Stimulated activated CD8-positive, alpha-beta memory T cell treated with anti-CD3 and anti-CD28 coated beads, Interleukin-12 subunit alpha, Interleukin-12 subunit beta, amount 100 ng/mL, for 24 hours (primary cell): Measurements from ENCODE around the gene LIPG.

Experiments used
- DNase-seq: peaks from one replicate; pipeline ENCODE4 v3.0.0-alpha.2; 2020; ENCODE audit errors: extremely low read depth

LIPG gene

GRCh38 chr18:49612515-49613033, 50.7 kb downstream of the LIPG start:
- DNase-seq, result no peak

- DNase-seq, result no peak
These were observed 51.3 kb downstream of the LIPG start for GRCh38 chr18:49613141-49613640.

- no peak for DNase-seq
These were observed 51.8 kb downstream of the LIPG start for GRCh38 chr18:49613641-49614151.

- no peak for DNase-seq
These were observed 54.9 kb downstream of the LIPG start for GRCh38 chr18:49616618-49617328.

- no peak for DNase-seq
These were observed 55.5 kb downstream of the LIPG start for GRCh38 chr18:49617329-49617695.

- no peak for DNase-seq
These were observed 56.0 kb downstream of the LIPG start for GRCh38 chr18:49617865-49618264.

GRCh38 chr18:49618742-49619681, 57.2 kb downstream of the LIPG start:
- no peak for DNase-seq

GRCh38 chr18:49619801-49620200, 57.9 kb downstream of the LIPG start:
- DNase-seq, result no peak

GRCh38 chr18:49621301-49621700, 59.4 kb downstream of the LIPG start:
- no peak for DNase-seq

GRCh38 chr18:49621717-49622351, 60.0 kb downstream of the LIPG start:
- DNase-seq, result no peak

GRCh38 chr18:49623571-49623970, 61.7 kb downstream of the LIPG start:
- no peak for DNase-seq

- DNase-seq, result no peak
These were observed 63.3 kb downstream of the LIPG start for GRCh38 chr18:49625021-49625691.

GRCh38 chr18:49626842-49627467, 65.1 kb downstream of the LIPG start:
- no peak for DNase-seq

- no peak for DNase-seq
These were observed 66.3 kb downstream of the LIPG start for GRCh38 chr18:49628119-49628518.

- DNase-seq, result no peak
These were observed 67.3 kb downstream of the LIPG start for GRCh38 chr18:49628881-49629795.

- no peak for DNase-seq
These were observed 68.4 kb downstream of the LIPG start for GRCh38 chr18:49630246-49630699.

- DNase-seq, result no peak
These were observed 69.4 kb downstream of the LIPG start for GRCh38 chr18:49631146-49631866.

- DNase-seq, result no peak
These were observed 70.7 kb downstream of the LIPG start for GRCh38 chr18:49632588-49632987.

GRCh38 chr18:49638209-49638785, 76.4 kb downstream of the LIPG start:
- DNase-seq, result no peak
